Measurements from ENCODE around the gene SLC38A6.

SLC38A6 gene

DNA sequence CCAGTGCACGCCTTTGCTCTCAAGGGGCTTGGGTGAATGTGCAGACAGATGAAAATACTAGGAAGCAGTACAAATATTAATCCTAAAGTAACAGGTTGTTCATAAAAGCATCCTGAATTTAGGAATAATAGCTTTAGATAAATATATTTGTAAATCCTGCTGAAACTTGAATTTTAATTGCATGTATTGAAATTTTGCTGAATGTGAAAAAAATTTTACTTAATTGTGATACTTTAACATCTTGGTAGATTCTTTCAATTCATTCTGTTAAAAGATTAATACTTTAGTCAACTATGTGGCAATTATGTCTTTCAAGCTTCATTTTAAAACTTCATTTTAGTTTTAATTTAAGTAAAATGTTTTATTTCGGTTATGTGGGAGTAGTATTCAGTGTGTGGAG lies 5.5 kb downstream of the SLC38A6 start:
- TF ChIP-seq, protein P1, sequence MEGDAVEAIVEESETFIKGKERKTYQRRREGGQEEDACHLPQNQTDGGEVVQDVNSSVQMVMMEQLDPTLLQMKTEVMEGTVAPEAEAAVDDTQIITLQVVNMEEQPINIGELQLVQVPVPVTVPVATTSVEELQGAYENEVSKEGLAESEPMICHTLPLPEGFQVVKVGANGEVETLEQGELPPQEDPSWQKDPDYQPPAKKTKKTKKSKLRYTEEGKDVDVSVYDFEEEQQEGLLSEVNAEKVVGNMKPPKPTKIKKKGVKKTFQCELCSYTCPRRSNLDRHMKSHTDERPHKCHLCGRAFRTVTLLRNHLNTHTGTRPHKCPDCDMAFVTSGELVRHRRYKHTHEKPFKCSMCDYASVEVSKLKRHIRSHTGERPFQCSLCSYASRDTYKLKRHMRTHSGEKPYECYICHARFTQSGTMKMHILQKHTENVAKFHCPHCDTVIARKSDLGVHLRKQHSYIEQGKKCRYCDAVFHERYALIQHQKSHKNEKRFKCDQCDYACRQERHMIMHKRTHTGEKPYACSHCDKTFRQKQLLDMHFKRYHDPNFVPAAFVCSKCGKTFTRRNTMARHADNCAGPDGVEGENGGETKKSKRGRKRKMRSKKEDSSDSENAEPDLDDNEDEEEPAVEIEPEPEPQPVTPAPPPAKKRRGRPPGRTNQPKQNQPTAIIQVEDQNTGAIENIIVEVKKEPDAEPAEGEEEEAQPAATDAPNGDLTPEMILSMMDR (IDR thresholded peaks at IDR 0.05; ENCODE audit: control insufficient read depth, insufficient read depth, low read depth, low read length, missing control alignments), result no peak
- no peak overlapping the region for H3K4me3 ChIP-seq (ENCODE audit: control insufficient read depth, low read depth, low read length)
- no peak for DNase-seq (ENCODE audit: low read depth)

DNA sequence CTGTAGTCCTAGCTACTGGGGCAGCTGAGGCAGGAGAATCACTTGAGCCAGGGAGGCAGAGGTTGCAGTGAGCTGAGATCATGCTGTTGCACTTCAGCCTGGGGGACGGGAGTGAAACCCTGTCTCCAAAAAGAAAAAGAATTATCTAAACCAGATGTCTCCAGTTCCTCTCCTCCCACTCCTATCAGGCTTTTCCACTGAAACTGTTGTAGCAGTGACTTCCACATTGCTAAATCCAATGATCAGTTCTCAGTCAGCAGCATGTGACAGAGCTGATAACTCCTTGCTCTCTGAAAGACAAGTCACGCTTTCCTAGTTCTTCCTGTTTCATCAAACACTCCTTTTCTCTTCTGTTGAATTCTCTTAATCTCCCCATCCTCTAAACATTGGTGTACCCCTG lies 8.6 kb downstream of the SLC38A6 start:
- peak; percentile 35 for DNase-seq (ENCODE audit: low read depth)
- TF ChIP-seq, protein P1 (IDR thresholded peaks at IDR 0.05; ENCODE audit: control insufficient read depth, insufficient read depth, low read depth, low read length, missing control alignments), result no peak
- H3K4me3 ChIP-seq (ENCODE audit: control insufficient read depth, low read depth, low read length), result no peak overlapping the region

DNA sequence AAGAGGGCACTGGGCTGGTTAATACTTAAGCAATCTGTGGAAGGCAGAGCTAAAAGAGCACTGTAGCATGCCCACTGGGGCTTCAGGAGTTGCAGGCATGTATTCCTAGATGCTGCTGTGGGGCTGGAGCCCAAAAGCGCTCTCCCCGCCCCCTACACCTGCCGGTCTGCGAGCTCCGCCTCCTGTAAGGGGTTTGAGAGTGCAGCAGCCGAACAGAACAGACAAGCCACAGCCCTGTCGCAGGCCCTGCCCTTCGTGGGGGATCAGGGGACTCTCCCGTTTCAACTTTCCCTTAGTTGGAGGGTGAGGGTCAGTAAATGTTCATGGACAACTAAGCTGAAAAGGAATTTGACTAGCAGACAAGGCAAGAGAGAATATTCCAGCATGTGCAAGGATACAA lies 17.6 kb downstream of the SLC38A6 start:
- no peak overlapping the region for H3K4me3 ChIP-seq (ENCODE audit: control insufficient read depth, low read depth, low read length)
- TF ChIP-seq, protein P1 (IDR thresholded peaks at IDR 0.05; ENCODE audit: control insufficient read depth, insufficient read depth, low read depth, low read length, missing control alignments), result no peak
- DNase-seq (ENCODE audit: low read depth), result no peak

DNA sequence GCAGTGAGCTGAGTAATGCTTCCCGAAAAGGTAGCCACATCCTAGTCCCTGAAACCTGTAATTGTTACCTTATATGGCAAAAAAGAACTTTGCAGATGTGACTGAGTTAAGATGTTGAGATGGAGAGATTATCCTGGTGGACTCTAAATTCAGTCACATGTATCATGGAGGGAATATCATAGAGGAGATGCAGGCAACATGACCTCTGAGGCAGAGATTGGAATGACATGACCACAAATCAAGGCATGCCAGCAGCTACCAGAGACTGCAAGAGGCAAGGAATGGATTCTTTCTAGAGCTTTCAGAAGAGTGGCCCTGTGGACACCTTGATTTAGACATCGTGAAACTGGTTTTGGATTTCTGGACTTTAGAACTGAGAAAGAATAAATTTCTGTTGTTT lies 18.5 kb downstream of the SLC38A6 start:
- no peak for DNase-seq (ENCODE audit: low read depth)
- H3K4me3 ChIP-seq (ENCODE audit: control insufficient read depth, low read depth, low read length), result no peak overlapping the region
- TF ChIP-seq, protein P1 (IDR thresholded peaks at IDR 0.05; ENCODE audit: control insufficient read depth, insufficient read depth, low read depth, low read length, missing control alignments), result no peak

DNA sequence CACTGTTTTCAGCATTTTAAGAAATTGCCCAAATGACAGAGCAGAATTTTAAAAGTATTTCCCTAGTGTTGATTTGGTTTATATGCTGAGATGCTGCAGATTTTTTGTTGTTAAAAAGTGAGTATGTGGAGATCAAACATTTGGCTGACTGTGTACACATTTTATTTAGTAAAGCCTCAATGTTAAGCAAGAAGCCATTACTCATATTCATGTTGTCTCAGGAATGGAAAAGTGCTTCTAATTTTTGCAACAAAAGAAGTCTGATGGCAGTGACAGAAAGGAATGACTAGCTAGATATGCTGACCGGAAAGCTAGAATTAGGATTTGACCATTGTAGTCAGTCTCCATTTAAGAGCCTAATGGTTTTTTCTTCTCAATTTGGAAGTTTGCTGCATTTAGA lies 22.5 kb downstream of the SLC38A6 start:
- H3K4me3 ChIP-seq (ENCODE audit: control insufficient read depth, low read depth, low read length), result no peak overlapping the region
- DNase-seq (ENCODE audit: low read depth), result peak; percentile 34
- TF ChIP-seq, protein P1 (IDR thresholded peaks at IDR 0.05; ENCODE audit: control insufficient read depth, insufficient read depth, low read depth, low read length, missing control alignments), result no peak

DNA sequence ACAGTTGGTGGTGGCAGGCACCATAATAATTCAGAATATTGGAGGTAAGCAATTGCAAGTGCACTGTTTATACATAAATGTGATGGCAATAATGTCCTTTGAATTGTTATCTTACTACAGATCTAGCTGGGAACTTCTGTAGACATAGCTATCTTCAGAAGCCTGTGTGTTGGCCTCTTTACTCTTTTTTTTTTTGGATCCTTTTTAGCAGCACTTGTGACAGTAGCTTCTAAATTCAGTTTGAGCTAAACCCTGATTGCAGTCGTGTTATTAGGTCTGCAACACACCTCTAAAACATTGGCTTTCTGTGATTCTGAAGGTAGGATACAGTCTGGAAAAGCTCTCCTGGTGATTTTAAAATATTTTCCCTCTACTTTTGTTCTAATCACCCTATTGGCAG lies 38.5 kb downstream of the SLC38A6 start:
- no peak for DNase-seq (ENCODE audit: low read depth)
- H3K4me3 ChIP-seq (ENCODE audit: control insufficient read depth, low read depth, low read length), result no peak overlapping the region
- TF ChIP-seq, protein P1 (IDR thresholded peaks at IDR 0.05; ENCODE audit: control insufficient read depth, insufficient read depth, low read depth, low read length, missing control alignments), result no peak
